NT2/D1 (cell line): ENCODE data around the gene UBXN1.

ENCODE experiments used
- SUZ12 ChIP-seq: IDR thresholded peaks from 2 replicates; pipeline ENCODE4 v1.6.1; 2011; ENCODE audit not compliant: insufficient read length, insufficient read depth; ENCODE audit errors: extremely low read depth
- YY1 ChIP-seq: IDR thresholded peaks from 2 replicates; pipeline ENCODE4 v1.6.1; 2011; ENCODE audit not compliant: insufficient read length, insufficient read depth
- ZNF274 ChIP-seq: IDR thresholded peaks from 2 replicates; pipeline ENCODE4 v1.6.1; 2011; ENCODE audit warnings: mild to moderate bottlenecking, low read depth, low read length

- no peak for TF ChIP-seq YY1
- no peak for TF ChIP-seq ZNF274
- no peak for TF ChIP-seq SUZ12
Measured at GRCh38 chr11:62687508-62688396, 8.9 kb upstream of the UBXN1 start.
